Gastrocnemius medialis (tissue), 4 donors: ENCODE data around the gene AFDN.

Source experiments
- POLR2A ChIP-seq, 2 donors: fragments of 450-650 bp; IDR thresholded peaks; one replicate each; pipeline ENCODE4 v1.6.1; 2017; ENCODE audit warnings: antibody characterized with exemption in 2 of 2, mild to moderate bottlenecking in 2 of 2, moderate library complexity in 2 of 2
- TF ChIP-seq, protein P1 (sequence below), 5 experiments: fragments of 450-650 bp in 3 of 5; fragments of 200-600 bp in 2 of 5; sonication (generic) in 2 of 5; IDR thresholded peaks in 4 of 5; conservative IDR thresholded peaks in 1 of 5; 1 replicate in 4 of 5; 2 replicates in 1 of 5; pipeline ENCODE4 v1.5.1; 2016 to 2019; ENCODE audit warnings: antibody characterized with exemption in 5 of 5, mild to moderate bottlenecking in 3 of 5, moderate library complexity in 3 of 5

- TF ChIP-seq, protein P1, sequence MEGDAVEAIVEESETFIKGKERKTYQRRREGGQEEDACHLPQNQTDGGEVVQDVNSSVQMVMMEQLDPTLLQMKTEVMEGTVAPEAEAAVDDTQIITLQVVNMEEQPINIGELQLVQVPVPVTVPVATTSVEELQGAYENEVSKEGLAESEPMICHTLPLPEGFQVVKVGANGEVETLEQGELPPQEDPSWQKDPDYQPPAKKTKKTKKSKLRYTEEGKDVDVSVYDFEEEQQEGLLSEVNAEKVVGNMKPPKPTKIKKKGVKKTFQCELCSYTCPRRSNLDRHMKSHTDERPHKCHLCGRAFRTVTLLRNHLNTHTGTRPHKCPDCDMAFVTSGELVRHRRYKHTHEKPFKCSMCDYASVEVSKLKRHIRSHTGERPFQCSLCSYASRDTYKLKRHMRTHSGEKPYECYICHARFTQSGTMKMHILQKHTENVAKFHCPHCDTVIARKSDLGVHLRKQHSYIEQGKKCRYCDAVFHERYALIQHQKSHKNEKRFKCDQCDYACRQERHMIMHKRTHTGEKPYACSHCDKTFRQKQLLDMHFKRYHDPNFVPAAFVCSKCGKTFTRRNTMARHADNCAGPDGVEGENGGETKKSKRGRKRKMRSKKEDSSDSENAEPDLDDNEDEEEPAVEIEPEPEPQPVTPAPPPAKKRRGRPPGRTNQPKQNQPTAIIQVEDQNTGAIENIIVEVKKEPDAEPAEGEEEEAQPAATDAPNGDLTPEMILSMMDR (IDR thresholded peaks at IDR 0.05 in 4 of 5, conservative IDR thresholded peaks at IDR 0.05 in 1 of 5), result no peak
- TF ChIP-seq POLR2A (IDR thresholded peaks at IDR 0.05), result no peak
Measured at GRCh38 chr6:167824591-167825331, 1.9 kb upstream of the AFDN start.
